Measurements from ENCODE around the gene DNAH14. TPM values are rescaled to one million over a fixed set of nuclear protein-coding genes. Genes with fewer than 3 reads are reported as not detected.
A peak's percentile ranks its signal among the peaks of the same experiment; 100 is the strongest.
"Not testable (repeated sequence)": the region's sequence is repeated elsewhere in the genome, so short reads cannot be mapped to it uniquely, and the experiment has no call there.

DNAH14 gene
- total and polyA plus RNA-seq, 5 donors, result 3.4 to 10.1 (median 8.6) TPM

DNA sequence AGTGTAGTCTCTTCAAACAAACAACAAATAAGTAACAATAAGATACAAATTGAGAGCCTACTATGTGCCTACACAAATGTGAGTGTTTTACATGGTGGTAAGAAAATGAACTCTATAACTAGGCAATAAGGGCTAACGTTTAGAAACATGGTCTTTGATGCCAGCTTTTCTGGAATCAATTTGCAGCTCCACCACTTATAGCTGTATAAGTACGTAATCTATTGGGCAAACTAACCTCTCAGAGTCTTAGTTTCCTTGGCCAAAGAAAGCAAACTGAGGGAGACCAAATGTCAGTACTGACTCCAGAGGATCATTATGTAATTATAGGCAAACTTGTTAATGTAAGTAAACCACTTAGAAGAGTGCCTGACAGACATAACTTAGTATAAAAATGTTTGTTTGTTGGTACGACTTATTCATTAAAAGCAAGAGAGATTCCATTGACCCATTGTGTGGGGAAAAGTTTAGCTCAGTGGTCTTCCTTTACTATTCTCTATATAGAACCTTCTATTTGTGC is 438.6 kb downstream of the DNAH14 start:
- Histone ChIP-seq H3K27me3 (ENCODE audit: control insufficient read depth, insufficient read depth) (no peaks in the 10 kb centered on the region), H3K4me3 (ENCODE audit: low read length) (no peak overlapping the region), H3K9me3 (ENCODE audit: control insufficient read depth, low read length) (no peaks in the 10 kb centered on the region), H3K4me1 (ENCODE audit: control insufficient read depth, insufficient read depth, low read length) (no peaks in the 10 kb centered on the region), H3K27ac (ENCODE audit: low read length) (no peak overlapping the region)
- 77% methylated on average over 3 of the region's 3 CpGs for WGBS
- intact Hi-C loops (cut with DNase I), result no loop called here
- DNase-seq (no peak), ATAC-seq (no peak)

DNA sequence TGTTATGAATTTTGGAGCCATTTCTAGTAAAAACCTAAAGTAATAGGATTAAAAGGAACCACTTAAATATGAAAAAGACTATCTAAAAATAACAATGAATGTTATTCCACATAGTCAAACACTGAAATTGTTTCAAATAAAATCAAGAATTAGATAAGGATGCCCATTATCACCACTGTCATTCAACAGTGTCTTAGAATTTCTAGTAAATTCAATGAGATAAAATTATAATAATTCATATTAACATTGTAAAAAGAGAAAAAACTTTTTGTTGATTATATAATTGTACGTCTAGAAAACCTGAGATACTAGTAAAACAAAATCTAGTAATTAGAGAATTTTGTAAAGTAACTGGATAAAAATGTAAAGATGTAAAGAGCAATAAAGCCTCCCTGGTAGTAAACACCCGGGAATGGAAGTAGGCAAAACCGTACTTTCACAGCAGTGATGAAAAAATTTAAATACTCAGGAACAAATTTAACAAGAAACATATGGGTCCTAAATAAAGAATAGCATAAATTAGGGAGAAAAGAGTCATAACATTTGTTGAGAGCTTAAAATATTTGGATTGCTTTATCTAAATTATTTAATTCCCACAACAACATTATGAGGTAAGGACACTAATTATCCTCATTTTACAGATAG is 442.0 kb downstream of the DNAH14 start:
- 65% methylated on average over 3 of the region's 3 CpGs for WGBS
- intact Hi-C loops (cut with DNase I), result no loop called here

DNA sequence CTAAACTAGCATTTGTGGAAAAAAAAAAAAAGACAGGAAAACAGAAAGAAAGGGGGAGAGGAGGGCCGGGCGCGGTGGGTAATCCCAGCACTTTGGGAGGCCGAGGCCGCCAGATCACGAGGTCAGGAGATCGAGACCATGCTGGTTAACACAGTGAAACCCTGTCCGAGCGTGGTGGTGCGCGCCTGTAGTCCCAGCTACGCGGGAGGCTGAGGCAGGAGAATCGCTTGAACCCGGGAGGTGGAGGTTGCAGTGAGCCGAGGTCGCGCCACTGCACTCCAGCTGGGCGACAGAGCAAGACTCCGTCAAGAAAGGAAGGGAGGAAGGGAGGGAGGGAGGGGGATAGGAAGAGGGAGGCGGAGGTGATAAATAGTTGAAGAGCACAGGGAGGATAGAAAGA is 443.7 kb downstream of the DNAH14 start:
- Histone ChIP-seq H3K9me3 (ENCODE audit: control insufficient read depth, low read length) (no peaks in the 10 kb centered on the region), H3K27me3 (ENCODE audit: control insufficient read depth, insufficient read depth) (no peaks in the 10 kb centered on the region), H3K27ac (ENCODE audit: low read length) (no peak overlapping the region), H3K4me3 (ENCODE audit: low read length) (no peak overlapping the region), H3K4me1 (ENCODE audit: control insufficient read depth, insufficient read depth, low read length) (no peaks in the 10 kb centered on the region)
- no peak for DNase-seq
- 89% methylated on average over 21 of the region's 21 CpGs for WGBS
- no peak for ATAC-seq
- intact Hi-C loops (cut with DNase I), result no loop called here

More for the DNA sequence above, 442.0 kb downstream of the DNAH14 start:
- Histone ChIP-seq H3K4me3 (ENCODE audit: low read length) (no peak overlapping the region), H3K27ac (ENCODE audit: low read length) (no peak overlapping the region), H3K9me3 (ENCODE audit: control insufficient read depth, low read length) (no peaks in the 10 kb centered on the region), H3K27me3 (ENCODE audit: control insufficient read depth, insufficient read depth) (no peaks in the 10 kb centered on the region), H3K4me1 (ENCODE audit: control insufficient read depth, insufficient read depth, low read length) (no peaks in the 10 kb centered on the region)
- no peak for ATAC-seq
- DNase-seq, result no peak

DNA sequence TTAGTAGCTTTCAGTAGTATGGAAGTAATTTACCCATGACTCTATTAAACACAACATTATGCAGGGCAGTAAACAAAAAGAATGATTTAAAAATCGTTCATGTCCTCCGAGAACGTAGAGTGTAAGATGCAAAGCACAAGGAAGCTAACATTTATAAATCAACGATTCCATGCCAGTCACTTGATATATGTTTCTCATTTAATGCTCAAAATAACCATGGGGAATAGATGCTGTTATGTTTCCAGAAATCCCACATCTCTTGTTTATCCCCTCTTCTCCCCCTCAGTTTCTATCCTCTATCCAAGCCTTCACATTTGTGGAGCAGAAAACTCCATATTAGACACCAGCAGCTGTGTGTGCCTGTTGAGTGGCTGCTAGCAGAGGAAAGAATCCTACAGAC is 445.5 kb downstream of the DNAH14 start:
- no peak overlapping the region for H3K4me3 ChIP-seq (ENCODE audit: low read length)
- no peak for DNase-seq
- no peak overlapping the region for H3K27ac ChIP-seq (ENCODE audit: low read length)
- H3K4me1 ChIP-seq (ENCODE audit: control insufficient read depth, insufficient read depth, low read length), result no peaks in the 10 kb centered on the region
- no peaks in the 10 kb centered on the region for H3K9me3 ChIP-seq (ENCODE audit: control insufficient read depth, low read length)
- no peak for ATAC-seq
- intact Hi-C loops (cut with DNase I), result no loop called here
- no peaks in the 10 kb centered on the region for H3K27me3 ChIP-seq (ENCODE audit: control insufficient read depth, insufficient read depth)
- 89% methylated on average over 4 of the region's 4 CpGs for WGBS

DNA sequence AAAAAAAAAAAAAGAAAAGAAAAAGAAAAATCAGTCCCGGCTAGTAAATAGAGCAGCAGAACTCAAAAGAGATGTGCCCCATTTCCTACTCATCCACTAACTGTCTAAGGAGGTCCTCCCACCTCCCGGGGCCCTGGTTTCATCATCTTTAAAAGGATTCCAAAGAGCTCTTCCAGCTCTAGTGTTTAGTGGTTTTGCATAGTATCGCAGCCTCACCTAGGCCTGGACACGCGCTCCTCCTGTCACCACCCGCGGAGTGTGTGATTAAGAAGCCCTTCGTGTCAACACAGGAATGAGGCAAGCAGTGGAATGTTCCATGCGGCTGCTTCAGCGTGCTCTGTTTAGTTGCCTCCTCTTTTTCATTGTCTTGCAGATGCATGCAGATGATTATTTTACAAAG is 449.4 kb downstream of the DNAH14 start:
- peak; percentile 71 to 72 for ATAC-seq
- 20% methylated on average over 10 of the region's 10 CpGs for WGBS
- intact Hi-C loops (cut with DNase I), result no loop called here
- H3K4me1 ChIP-seq (ENCODE audit: control insufficient read depth, insufficient read depth, low read length), result no peaks in the 10 kb centered on the region
- no peaks in the 10 kb centered on the region for H3K27me3 ChIP-seq (ENCODE audit: control insufficient read depth, insufficient read depth)
- DNase-seq, result peak in 2 of 3 donors; percentile 25 to 60
- H3K9me3 ChIP-seq (ENCODE audit: control insufficient read depth, low read length), result peaks cover 1% of the 10 kb centered on the region
- H3K27ac ChIP-seq (ENCODE audit: low read length), result no peak overlapping the region
- H3K4me3 ChIP-seq (ENCODE audit: low read length), result no peak overlapping the region

DNA sequence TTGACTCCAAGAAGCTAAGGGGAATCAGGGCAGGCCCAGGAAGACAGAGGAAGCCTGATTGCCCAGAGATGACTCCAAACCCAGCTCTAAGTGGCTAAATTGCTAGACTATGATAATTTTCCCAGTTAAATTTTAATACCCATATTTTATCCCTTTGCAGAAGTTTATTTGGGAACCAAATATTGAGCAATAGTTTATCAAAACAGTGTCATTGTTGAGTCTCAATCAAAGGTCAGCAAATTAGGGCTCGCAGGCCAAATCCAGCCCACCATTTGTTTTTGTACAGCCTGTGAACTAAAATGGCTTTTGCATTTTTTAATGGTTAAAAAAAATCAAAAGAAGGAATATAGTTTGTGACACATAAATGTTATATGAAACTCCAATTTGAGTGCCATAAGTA is 451.2 kb downstream of the DNAH14 start:
- no peaks in the 10 kb centered on the region for H3K4me1 ChIP-seq (ENCODE audit: control insufficient read depth, insufficient read depth, low read length)
- peaks cover 1% of the 10 kb centered on the region for H3K9me3 ChIP-seq (ENCODE audit: control insufficient read depth, low read length)
- ATAC-seq (no peak), DNase-seq (no peak)
- no peak overlapping the region for H3K4me3 ChIP-seq (ENCODE audit: low read length)
- intact Hi-C loops (cut with DNase I), result no loop called here
- WGBS, result 93% methylated on average over 1 of the region's 1 CpG
- H3K27ac ChIP-seq (ENCODE audit: low read length), result no peak overlapping the region
- H3K27me3 ChIP-seq (ENCODE audit: control insufficient read depth, insufficient read depth), result no peaks in the 10 kb centered on the region

DNA sequence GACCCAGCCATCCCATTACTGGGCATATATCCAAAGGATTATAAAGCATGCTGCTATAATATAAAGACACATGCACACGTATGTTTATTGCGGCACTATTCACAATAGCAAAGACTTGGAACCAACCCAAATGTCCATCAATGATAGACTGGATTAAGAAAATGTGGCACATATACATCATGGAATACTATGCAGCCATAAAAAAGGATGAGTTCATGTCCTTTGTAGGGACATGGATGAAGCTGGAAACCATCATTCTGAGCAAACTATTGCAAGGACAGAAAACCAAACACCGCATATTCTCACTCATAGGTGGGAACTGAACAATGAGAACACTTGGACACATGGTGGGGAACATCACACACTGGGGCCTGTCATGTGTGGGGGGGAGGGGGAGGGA is 457.4 kb downstream of the DNAH14 start:
- H3K9me3 ChIP-seq (ENCODE audit: control insufficient read depth, low read length); DNase-seq; H3K27ac ChIP-seq (ENCODE audit: low read length); ATAC-seq; H3K27me3 ChIP-seq (ENCODE audit: control insufficient read depth, insufficient read depth); H3K4me3 ChIP-seq (ENCODE audit: low read length); H3K4me1 ChIP-seq (ENCODE audit: control insufficient read depth, insufficient read depth, low read length); intact Hi-C loops (cut with DNase I): not testable (repeated sequence)
- WGBS, result 95% methylated on average over 3 of the region's 3 CpGs

DNA sequence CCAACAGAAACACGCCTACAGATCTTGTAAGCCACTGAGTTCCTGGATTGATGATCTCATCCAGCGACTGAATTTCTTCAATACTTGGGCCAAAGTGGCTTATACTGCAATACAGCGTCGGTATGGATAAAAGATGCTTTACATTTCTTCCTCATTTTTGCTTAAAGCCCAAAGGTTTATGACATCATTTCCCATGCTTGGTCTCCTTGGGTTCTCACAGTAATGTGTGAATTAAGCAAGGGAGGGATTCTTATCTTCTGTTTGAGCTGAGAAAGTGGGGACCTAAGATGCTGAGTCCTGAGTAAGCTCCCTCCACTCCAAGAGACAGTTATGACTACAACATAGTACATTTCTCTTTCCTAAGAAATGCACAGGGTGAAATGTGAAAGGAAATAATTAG is 458.9 kb downstream of the DNAH14 start:
- WGBS, result 52% methylated on average over 4 of the region's 4 CpGs
- DNase-seq (no peak), ATAC-seq (no peak)
- H3K4me3 ChIP-seq (ENCODE audit: low read length), result no peak overlapping the region
- no peaks in the 10 kb centered on the region for H3K27me3 ChIP-seq (ENCODE audit: control insufficient read depth, insufficient read depth)
- H3K4me1 ChIP-seq (ENCODE audit: control insufficient read depth, insufficient read depth, low read length), result no peaks in the 10 kb centered on the region
- peaks cover under 1% of the 10 kb centered on the region for H3K9me3 ChIP-seq (ENCODE audit: control insufficient read depth, low read length)
- H3K27ac ChIP-seq (ENCODE audit: low read length), result no peak overlapping the region
- intact Hi-C loops (cut with DNase I), result no loop called here

DNA sequence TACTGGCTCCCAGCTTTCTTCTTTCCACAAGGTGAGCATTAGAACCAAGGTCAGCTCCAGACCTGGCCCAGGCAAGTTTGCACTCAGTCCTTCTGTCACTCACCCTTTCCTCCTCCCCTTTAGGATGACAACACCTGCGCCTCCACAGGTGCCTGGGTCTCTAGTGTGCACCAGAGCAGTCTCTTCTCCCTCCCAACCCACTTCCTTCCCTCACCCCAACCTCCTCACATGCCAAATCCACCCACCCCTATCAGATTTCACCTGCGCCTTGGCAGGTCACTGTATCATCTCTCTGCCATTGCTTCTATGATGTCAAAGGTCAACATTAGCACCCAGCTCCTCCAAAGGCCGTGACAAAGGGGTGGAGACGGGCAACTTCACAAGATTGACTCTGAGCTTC is 460.4 kb downstream of the DNAH14 start:
- Histone ChIP-seq H3K4me3 (ENCODE audit: low read length) (no peak overlapping the region), H3K4me1 (ENCODE audit: control insufficient read depth, insufficient read depth, low read length) (no peaks in the 10 kb centered on the region), H3K27ac (ENCODE audit: low read length) (no peak overlapping the region), H3K9me3 (ENCODE audit: control insufficient read depth, low read length) (no peaks in the 10 kb centered on the region), H3K27me3 (ENCODE audit: control insufficient read depth, insufficient read depth) (no peaks in the 10 kb centered on the region)
- intact Hi-C loops (cut with DNase I), result no loop called here
- ATAC-seq (no peak), DNase-seq (no peak)
- 96% methylated on average over 4 of the region's 4 CpGs for WGBS

DNA sequence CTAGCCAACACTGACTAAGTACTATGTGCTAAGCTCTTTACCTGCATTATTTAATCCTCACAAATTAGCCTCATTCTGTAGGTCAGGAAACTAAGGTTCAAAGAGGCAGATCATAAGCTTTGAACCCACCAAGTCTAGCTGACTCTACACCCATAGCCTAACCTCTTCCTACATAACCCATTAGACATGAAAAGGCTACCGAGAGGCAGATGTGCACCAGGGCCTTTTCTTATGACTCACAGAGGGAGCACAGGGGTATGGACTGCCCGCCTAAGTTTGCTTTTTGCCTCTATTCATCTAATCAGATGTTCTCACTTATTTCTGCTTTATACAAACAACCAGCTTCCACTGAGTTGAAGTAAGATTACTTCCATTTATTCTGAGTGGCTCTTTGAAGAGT is 466.9 kb downstream of the DNAH14 start:
- no peak overlapping the region for H3K4me3 ChIP-seq (ENCODE audit: low read length)
- WGBS, result 93% methylated on average over 2 of the region's 2 CpGs

DNA sequence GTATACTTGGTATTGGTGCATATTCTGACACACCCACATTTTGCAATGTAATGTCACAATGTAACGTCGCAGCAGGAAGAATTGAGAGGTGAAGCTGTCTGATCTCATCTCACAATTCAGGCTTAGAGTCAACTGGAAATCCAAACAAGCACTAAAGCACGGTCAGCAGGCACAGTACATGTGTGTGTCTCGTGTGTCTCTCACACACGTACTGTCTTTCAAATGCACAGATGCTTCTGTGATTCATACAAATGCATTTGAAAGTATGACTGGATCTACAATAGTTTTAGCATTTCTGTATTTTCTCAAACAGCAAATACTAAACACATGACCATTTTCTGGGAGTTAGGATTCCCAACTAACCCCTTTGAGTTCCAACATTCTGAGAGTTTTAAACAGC is 471.5 kb downstream of the DNAH14 start:
- Histone ChIP-seq H3K9me3 (ENCODE audit: control insufficient read depth, low read length) (no peaks in the 10 kb centered on the region), H3K27ac (ENCODE audit: low read length) (no peak overlapping the region), H3K4me1 (ENCODE audit: control insufficient read depth, insufficient read depth, low read length) (no peaks in the 10 kb centered on the region), H3K4me3 (ENCODE audit: low read length) (no peak overlapping the region), H3K27me3 (ENCODE audit: control insufficient read depth, insufficient read depth) (no peaks in the 10 kb centered on the region)
- intact Hi-C loops (cut with DNase I), result no loop called here
- ATAC-seq (no peak), DNase-seq (no peak)
- WGBS, result 88% methylated on average over 5 of the region's 5 CpGs

More for the DNA sequence above, 466.9 kb downstream of the DNAH14 start:
- Histone ChIP-seq H3K27me3 (ENCODE audit: control insufficient read depth, insufficient read depth) (no peaks in the 10 kb centered on the region), H3K9me3 (ENCODE audit: control insufficient read depth, low read length) (no peaks in the 10 kb centered on the region), H3K27ac (ENCODE audit: low read length) (no peak overlapping the region), H3K4me1 (ENCODE audit: control insufficient read depth, insufficient read depth, low read length) (no peaks in the 10 kb centered on the region)
- ATAC-seq, result no peak
- no peak for DNase-seq
- intact Hi-C loops (cut with DNase I), result no loop called here
